HG02623 (cell line): ENCODE data around the gene RSPH3.
"Not testable (repeated sequence)": the region's sequence is repeated elsewhere in the genome, so short reads cannot be mapped to it uniquely, and the experiment has no call there.

Source experiments
- ATAC-seq: cut with Tn5 transposase; IDR thresholded peaks from one replicate; pipeline ENCODE4 v1.9.1; 2021; ENCODE audit warnings: moderate library complexity; ENCODE audit not compliant: unreplicated experiment

RSPH3 gene

DNA sequence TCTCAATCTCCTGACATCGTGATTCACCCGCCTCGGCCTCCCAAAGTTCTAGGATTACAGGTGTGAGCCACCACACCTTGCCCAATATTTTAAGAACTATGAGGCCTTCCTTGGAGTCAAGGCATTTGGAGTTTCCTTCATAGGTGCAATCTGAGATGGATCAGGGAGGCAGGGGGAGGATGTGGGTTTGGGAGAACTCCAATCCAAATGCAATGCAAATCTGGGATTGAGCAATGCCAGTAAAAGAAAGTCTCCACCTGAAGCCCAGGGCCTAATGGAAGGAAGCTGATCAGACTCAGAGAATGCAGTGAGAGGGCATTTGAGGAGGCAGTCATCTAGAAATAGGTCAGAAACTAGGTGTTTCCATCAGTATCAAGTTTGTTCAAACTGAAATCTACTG is 21.2 kb downstream of the RSPH3 start:
- no peak for ATAC-seq

GRCh38 chr6:158977382-158977781 is 22.6 kb downstream of the RSPH3 start:
- ATAC-seq = no peak

DNA sequence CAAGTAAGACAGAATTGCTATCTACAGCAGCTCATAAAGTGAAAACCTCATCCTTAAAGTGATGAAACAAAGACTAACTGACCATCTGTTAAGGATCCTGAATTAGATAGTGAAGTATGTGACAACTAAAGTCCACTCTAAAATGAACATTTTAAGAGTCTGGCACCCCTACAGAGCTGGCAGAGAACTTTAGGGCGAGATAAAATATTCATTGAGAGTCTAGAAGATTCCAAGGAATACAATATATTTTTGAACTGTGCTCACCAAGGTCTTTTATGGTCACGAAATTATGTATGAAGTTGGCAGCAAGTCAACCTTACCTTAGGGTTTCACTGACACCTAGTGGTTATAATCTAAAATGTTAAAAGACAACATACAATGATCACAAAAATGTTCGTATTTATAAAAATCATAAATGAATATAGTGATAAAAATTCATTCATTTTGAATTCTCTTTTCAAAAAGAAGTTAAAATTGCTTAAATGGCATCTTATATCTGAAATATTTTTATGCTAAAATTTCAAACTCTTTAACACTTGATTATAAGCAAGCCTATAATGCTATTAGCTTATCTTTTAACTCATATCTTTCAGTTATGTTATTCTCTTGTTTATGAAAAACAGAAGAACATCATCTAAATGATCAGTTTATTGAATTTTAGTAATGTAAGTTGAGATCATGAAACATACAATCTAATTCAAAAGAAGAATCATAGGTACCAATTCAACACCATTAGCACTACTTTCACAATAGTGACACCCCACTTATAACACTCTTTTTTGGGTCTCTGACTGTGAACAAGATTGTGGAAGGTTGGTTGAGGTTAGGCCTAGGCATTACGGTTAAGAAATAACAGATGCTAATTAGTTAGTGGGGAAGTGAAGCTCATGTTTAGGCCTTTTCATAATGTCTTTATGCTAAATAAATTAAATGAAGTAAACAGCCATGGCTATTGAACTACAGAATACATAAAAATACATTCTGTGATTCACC is 27.5 kb downstream of the RSPH3 start:
- ATAC-seq = no peak

DNA sequence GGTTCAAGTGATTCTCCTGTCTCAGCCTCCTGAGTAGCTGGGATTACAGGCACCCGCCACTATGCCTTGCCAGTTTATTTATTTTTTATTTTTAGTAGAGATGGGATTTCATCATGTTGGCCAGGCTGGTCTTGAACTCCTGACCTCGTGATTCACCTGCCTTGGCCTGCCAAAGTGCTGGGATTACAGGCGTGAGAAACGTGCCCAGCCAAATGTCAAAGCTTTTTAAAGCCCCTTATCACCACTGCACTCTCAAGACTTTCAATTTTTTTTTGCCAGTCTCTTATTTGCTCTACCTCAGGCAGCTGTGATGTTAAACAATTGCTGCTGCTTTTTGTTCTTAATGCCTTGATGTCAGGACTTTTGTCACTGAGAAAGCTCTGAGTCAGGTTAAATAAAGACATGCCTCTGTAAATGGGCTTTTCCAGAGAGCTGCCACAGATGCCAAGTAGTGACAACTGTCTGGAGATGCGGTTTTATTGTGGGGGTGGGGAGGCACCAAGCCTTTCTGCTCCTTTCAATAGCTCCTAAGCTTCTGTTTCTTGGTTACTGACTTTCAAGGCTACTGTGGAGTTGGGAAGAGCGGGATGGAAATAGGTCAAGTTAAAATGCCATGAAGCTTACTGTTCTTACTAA is 29.2 kb downstream of the RSPH3 start:
- no peak for ATAC-seq

GRCh38 chr6:158969148-158969547 is 30.9 kb downstream of the RSPH3 start:
- ATAC-seq = no peak

DNA sequence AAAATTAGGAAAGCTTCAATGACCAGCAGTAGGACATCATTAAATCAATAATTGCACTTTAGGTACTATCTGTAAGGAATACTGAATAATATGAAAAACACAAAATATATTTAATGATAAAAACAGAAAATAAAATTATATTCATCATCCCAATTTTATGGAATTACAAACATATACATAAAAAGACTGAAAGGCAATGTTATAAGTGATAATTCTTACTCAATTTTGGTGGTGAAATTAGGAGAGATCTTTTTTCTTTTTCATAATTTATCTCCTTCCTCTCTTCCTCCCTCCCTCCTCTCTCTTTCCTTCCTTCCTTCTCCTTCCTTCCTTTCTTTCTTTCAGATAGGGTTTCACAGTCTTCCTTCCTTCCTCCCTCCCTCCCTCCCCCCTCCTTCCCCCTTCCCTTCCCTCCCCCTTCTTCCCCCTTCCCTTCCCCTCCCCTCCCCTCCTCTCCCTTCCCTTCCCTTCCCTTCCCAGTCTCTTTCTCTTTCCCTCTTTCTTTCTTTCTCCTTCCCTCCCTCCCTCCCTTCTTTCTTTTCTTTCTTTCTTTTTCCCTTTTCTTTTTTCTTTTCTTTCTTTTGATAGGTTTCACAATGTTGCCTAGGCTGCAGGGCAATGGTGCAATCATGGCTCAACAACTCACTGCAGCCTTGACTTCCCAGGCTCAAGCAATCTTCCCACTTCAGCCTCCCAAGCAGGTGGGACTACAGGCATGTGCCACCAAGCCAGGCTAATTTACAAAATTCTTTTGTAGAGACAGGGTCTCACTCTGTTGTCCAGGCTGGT is 36.8 kb downstream of the RSPH3 start:
- no peak for ATAC-seq

DNA sequence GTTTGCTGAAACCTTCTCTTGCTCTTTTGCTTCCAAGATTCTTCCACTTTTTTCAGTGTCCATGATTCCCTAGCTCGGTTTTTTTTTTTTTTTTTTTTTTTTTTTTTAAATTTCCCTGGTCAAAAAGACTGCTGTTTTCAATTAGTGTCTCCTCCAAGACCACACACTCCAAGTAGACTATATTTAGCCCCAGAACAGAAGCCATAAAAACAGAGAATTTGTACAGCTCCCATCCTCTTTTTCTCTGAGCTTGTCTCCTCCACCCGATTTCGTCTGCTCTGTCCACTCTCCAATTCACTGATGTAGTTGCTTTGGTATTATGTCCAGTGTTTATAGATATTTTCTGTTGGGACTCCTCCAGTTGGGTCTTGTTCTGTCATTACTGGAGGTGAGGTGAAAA is 37.6 kb downstream of the RSPH3 start:
- no peak for ATAC-seq

GRCh38 chr6:158960026-158960425 is 40.0 kb downstream of the RSPH3 start:
- ATAC-seq = no peak

DNA sequence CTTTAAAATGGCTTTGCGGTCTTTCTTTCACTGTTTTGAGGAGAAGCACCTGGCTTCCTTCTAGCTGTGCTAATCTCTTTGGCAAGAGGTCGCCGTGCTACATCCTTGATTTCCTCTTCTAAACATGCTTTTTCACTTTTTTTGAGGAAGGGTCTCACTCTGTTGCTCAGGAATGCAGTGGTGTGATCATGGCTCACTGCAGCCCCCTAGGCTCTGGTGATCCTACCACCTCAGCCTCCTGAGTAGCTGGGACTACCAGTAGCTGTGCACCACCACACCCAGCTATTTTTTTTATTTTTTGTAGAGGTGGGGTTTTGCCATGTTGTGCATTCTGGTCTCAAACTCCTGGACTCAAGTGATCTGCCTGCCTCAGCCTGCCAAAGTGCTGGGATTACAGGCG is 40.5 kb downstream of the RSPH3 start:
- no peak for ATAC-seq

DNA sequence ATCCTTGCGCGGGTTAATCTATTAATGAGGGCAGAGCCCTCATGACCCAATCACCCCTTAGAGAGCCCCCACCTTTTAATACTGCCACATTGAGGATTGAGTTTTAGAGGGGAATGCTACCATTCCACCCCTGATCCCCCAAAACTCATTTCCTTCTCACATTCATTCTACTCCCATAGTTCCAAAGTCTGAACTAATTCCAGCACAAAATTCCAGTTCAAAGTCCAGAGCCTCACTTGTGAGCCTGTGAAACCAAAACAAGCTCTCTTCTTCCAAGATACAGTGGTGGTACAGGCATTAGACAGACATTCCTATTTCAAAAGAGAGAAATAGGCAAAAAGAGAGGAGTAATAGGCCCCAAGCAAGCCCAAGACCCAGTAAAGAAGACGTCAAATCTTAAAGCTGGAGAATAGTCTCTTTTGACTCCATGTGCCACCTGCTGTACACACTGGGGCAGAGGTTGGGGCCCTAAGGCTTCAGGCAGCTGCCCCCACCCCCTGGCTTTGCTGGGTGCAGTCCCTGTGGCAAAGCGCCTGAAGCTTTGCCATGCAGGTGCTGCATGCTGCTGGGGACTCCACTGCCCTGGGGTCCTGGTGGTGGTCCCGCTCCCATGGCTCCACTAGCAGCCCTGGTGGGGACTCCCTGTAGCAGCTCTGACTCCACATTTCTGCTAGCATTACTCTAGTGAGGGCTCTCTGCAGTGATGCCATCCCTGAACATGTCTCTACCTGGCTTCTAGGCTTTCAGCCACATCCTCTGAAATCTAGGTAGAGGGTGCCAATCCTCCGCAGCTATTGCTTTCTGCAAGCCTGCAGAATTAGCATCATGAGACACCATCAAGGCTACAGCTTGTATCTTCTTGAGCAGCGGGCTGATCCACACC is 41.3 kb downstream of the RSPH3 start:
- ATAC-seq = no peak

GRCh38 chr6:158955255-158955654 is 44.7 kb downstream of the RSPH3 start:
- no peak for ATAC-seq

- no peak for ATAC-seq
These were observed 45.2 kb downstream of the RSPH3 start for GRCh38 chr6:158954753-158955152.

DNA sequence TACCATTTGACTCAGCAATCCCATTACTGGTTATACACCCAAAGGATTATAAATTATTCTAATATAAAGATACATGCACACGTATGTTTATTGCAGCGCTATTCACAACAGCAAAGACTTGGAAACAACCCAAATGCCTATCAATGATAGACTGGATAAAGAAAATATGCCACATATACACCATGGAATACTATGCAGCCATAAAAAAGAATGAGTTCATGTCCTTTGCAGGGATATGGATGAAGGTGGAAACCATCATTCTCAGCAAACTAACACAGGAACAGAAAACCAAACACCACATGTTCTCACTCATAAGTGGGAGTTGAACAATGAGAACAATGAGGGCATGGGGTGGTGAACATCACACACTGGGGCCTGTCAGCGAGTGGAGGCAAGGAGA is 48.0 kb downstream of the RSPH3 start:
- not testable (repeated sequence) for ATAC-seq

DNA sequence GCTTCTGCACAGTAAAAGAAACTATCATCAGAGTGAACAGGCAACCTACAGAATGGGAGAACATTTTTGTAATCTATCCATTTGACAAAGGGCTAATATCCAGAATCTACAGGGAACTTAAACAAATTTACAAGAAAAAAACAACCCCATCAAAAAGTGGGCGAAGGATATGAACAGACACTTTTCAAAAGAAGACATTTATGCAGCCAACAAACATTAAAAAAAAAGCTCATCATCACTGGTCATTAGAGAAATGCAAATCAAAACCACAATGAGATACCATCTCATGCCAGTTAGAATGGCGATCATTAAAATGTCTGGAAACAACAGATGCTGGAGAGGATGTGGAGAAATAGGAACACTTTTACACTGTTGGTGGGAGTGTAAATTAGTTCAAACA is 48.4 kb downstream of the RSPH3 start:
- ATAC-seq = not testable (repeated sequence)

GRCh38 chr6:158947284-158947683 is 52.7 kb downstream of the RSPH3 start:
- ATAC-seq = no peak

- no peak for ATAC-seq
These were observed 56.5 kb downstream of the RSPH3 start for GRCh38 chr6:158943380-158944032.

GRCh38 chr6:158942349-158942748 is 57.7 kb downstream of the RSPH3 start:
- ATAC-seq = no peak

- no peak for ATAC-seq
These were observed 58.8 kb downstream of the RSPH3 start for GRCh38 chr6:158941246-158941645.

DNA sequence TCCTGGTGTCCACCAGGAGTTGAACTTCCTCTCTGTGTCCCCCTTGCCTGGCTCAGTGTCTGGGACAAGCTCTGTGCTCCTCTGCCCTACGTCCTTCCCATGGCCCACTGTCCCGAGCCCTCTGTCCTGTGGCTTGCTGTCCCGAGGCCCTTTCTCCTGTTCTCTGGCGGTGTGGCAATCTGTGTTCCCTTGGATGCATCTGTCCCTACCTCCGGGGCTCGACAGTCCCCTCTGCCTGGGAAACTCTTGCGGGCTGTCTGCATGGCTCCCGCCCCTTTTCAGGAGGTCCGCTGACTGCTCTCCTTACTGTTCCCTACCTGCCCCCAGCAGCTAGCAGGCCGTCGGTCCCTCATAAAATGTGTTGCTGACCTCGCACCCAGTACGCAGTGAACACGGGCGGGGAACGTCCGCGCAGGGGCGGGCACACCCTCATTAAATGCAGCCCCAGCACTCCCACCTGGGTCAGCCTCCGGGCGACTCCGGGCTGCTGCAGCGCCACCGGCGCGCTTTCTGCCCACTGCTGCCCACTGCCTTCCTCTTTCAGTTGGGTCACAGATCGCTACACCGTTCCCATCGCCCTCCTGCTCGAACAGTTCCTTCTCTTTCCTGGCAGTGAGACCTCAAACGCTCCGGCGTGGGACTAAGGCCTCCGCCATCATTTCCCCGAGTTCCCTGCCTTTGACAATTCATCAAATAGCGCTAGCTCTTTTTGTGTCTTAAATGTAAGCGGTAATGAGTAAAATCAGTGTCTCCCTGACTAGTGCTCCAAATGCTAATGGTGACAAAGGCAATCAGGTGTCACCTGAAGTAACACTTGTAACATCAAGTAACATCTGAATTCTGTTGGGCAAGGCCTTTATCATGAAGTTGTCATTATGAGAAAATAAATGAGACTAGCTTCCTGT is 60.5 kb downstream of the RSPH3 start:
- no peak for ATAC-seq
